HepG2 (cell line): Measurements from ENCODE around the gene MSTO1. TPM values are rescaled to one million over a fixed set of nuclear protein-coding genes. Genes with fewer than 3 reads are reported as not detected.

Source experiments
- ATAC-seq: fragments of 200-7000 bp; cut with Tn5 transposase; 3 replicates; pipeline ENCODE4 v1.9.1; 2020; ENCODE audit warnings: mild to moderate bottlenecking, moderate library complexity
- BruUV-seq: library from RNA; stranded (reverse); fragments of 400-500 nt; replicated peaks from 2 replicates; lab custom pipeline; 2021; lab: Mats Ljungman, UMichigan
- CTCF ChIA-PET: fragments of 300-600 bp; formaldehyde crosslinking; extraction: SDS; loops from one replicate; lab custom pipeline; 2021; ENCODE audit warnings: low total read pairs, inconsistent platforms, low intra/inter-chr PET ratio; lab: Yijun Ruan, JAX
- POLR2A ChIA-PET: fragments of 350-600 bp; sonication (Branson Sonifier 250); formaldehyde crosslinking; loops from one replicate; lab custom pipeline; 2020; ENCODE audit warnings: antibody characterized with exemption, inconsistent platforms; lab: Yijun Ruan, JAX
- DNase-seq: peaks from one replicate; pipeline ENCODE4 v3.0.0-alpha.2; 2015; ENCODE audit warnings: low spot score
- FAIRE-seq: peaks from 3 replicates; lab custom pipeline; 2011; peaks lifted over from hg19 to GRCh38; lab: Jason Lieb, UNC
- H2AFZ ChIP-seq: one replicate; pipeline ENCODE4 v1.6.1; 2011; ENCODE audit warnings: low read length, inconsistent platforms
- H3K27ac ChIP-seq: fragments of 300-600 bp; 3 replicates; pipeline ENCODE4 v1.8.0; 2011; ENCODE audit warnings: mixed run types, mild to moderate bottlenecking, mixed read lengths, low read length, inconsistent platforms; ENCODE audit not compliant: insufficient read depth; ENCODE audit errors: extremely low read length
- H3K27me3 ChIP-seq, 2 experiments: fragments of 200-600 bp in 1 of 2; 2 replicates in 1 of 2; 3 replicates in 1 of 2; pipeline versions ENCODE4 v1.6.0 to v1.8.0; 2011; ENCODE audit warnings: low read length in 2 of 2, mild to moderate bottlenecking in 2 of 2, moderate library complexity in 2 of 2, inconsistent platforms in 1 of 2; ENCODE audit not compliant: insufficient read depth in 2 of 2, control insufficient read depth in 1 of 2
- H3K36me3 ChIP-seq, 2 experiments: fragments of 200-600 bp in 1 of 2; replicated peaks in 1 of 2; 2 replicates in 1 of 2; 3 replicates in 1 of 2; pipeline versions ENCODE4 v1.5.1 to v1.8.0; 2011; ENCODE audit warnings: low read length in 2 of 2, inconsistent platforms in 1 of 2; ENCODE audit not compliant: insufficient read depth in 2 of 2, control insufficient read depth in 1 of 2
- H3K4me1 ChIP-seq: 2 replicates; pipeline ENCODE4 v1.5.1; 2012; ENCODE audit warnings: low read length, inconsistent platforms; ENCODE audit not compliant: insufficient read depth
- H3K4me2 ChIP-seq: 2 replicates; pipeline ENCODE4 v1.6.0; 2011; ENCODE audit warnings: low read depth, low read length, inconsistent platforms
- H3K4me3 ChIP-seq, 3 experiments: fragments of 200-600 bp in 1 of 3; sonication (generic), shearing (Covaris generic) in 1 of 3; replicated peaks in 1 of 3; 2 replicates each; pipeline ENCODE4 v1.5.1; 2011 to 2016; ENCODE audit warnings: low read length in 3 of 3, inconsistent platforms in 2 of 3, low read depth in 2 of 3, mild to moderate bottlenecking in 2 of 3, control low read depth in 1 of 3, mixed read lengths in 1 of 3; ENCODE audit not compliant: insufficient read depth in 1 of 3
- H3K79me2 ChIP-seq: one replicate; pipeline ENCODE4 v1.6.1; 2011; ENCODE audit warnings: low read length, inconsistent platforms; ENCODE audit not compliant: insufficient read depth
- H3K9ac ChIP-seq: 2 replicates; pipeline ENCODE4 v1.6.0; 2011; ENCODE audit warnings: mild to moderate bottlenecking, low read depth, low read length, inconsistent platforms; ENCODE audit not compliant: insufficient read depth
- H3K9me3 ChIP-seq: 2 replicates; pipeline ENCODE4 v1.5.1; 2012; ENCODE audit warnings: mild to moderate bottlenecking, low read length
- H4K20me1 ChIP-seq: 2 replicates; pipeline ENCODE4 v1.6.0; 2011; ENCODE audit warnings: inconsistent platforms, mild to moderate bottlenecking, low read length, moderate library complexity; ENCODE audit not compliant: insufficient read depth
- IRF9 ChIP-seq: sonication (generic); formaldehyde crosslinking; IDR thresholded peaks from 2 replicates; pipeline ENCODE4 v1.8.0; 2022; ENCODE audit warnings: missing genetic modification reagents, mild to moderate bottlenecking, borderline replicate concordance
- NR3C1 ChIP-seq: sonication (generic); formaldehyde crosslinking; IDR thresholded peaks from 2 replicates; pipeline ENCODE4 v1.4.0; 2020; ENCODE audit warnings: missing genetic modification reagents
- PPARG ChIP-seq: conservative IDR thresholded peaks from 2 replicates; pipeline ENCODE4 v1.6.1; 2016; ENCODE audit warnings: missing biosample characterization, missing genetic modification reagents
- TCF12 ChIP-seq, 2 experiments: fragments of 450-650 bp in 1 of 2; sonication (generic) in 1 of 2; formaldehyde crosslinking in 1 of 2; IDR thresholded peaks; 2 replicates each; pipeline versions ENCODE4 v1.6.1 to v1.8.0; 2017 to 2022; ENCODE audit warnings: antibody characterized with exemption in 1 of 2, mild to moderate bottlenecking in 1 of 2, missing genetic modification reagents in 1 of 2, moderate library complexity in 1 of 2
- ZNF816 ChIP-seq: sonication (generic); formaldehyde crosslinking; IDR thresholded peaks from 2 replicates; pipeline ENCODE4 v1.8.0; 2022; ENCODE audit warnings: missing genetic modification reagents, mild to moderate bottlenecking, borderline replicate concordance
- WGBS: methylation state at CpG from one replicate; pipeline ENCODE4 v1.1.6; 2017; ENCODE audit warnings: low lambda C conversion rate; 5-methylcytosine and 5-hydroxymethylcytosine counted together
- in situ Hi-C: cut with HindIII; loops from 2 replicates; pipeline ENCODE4 v1.10.0; 2017; ENCODE audit warnings: low pct_unique_long_range_greater_than_20kb; ENCODE audit not compliant: extremely low pct_ligation_motif_present
- intact Hi-C: fragments of 100-400 bp; cut with micrococcal nuclease; formaldehyde crosslinking; loops from one replicate; pipeline ENCODE4 v1.10.0; 2022; ENCODE audit not compliant: unreplicated experiment
- polyA plus RNA-seq, 8 experiments: library from polyadenylated mRNA; depleted of rRNA in 3 of 8; stranded (reverse) in 7 of 8; unstranded in 1 of 8; fragments of >200 nt; fragmentation: Illumina TruSeq in 4 of 8; extraction: Trizol in 4 of 8; gene quantifications; 2 replicates each; pipeline versions ENCODE4 v1.2.1 to v1.2.3, GENCODE V29; 2011 to 2016; ENCODE audit warnings: low read depth in 4 of 8, missing spikeins in 1 of 8, mixed read lengths in 1 of 8; ENCODE audit not compliant: insufficient read depth in 1 of 8
- total RNA-seq, 5 experiments: library from RNA; depleted of rRNA; stranded (reverse); fragments of >200 nt; fragmentation: Illumina TruSeq; extraction: Trizol; gene quantifications; 2 replicates each; pipeline ENCODE4 v1.2.3, GENCODE V29; 2016; ENCODE audit warnings: low read depth in 1 of 5
- TF ChIP-seq, protein P1 (sequence below): sonication (generic); formaldehyde crosslinking; IDR thresholded peaks from 2 replicates; pipeline ENCODE4 v1.8.0; 2022; ENCODE audit warnings: missing genetic modification reagents, mild to moderate bottlenecking, inconsistent platforms, borderline replicate concordance

Gene MSTO1
- total and polyA plus RNA-seq, 2 of the 13 experiments (the other 11 are each of a cell fraction or from before 2014, with no cell fraction given), result 19.1 to 25.3 TPM

GRCh38 chr1:155570593-155570990, 39.4 kb upstream of the MSTO1 start:
- Histone ChIP-seq H3K4me2 (no peak overlapping the region), H4K20me1 (peaks cover 2% of the 10 kb centered on the region; the same call in 1 of the 2 replicates), H3K4me1 (no peaks in the 10 kb centered on the region; the same call in 1 of the 2 replicates), H3K36me3 (peaks cover 0 to 8% of the 10 kb centered on the region in 2 experiments; a peak in 1 of 5 replicates), H3K79me2 (peaks cover 12% of the 10 kb centered on the region), H3K9ac (no peak overlapping the region), H3K27me3 (no peaks in the 10 kb centered on the region), H2AFZ (no peak overlapping the region), H3K9me3 (no peaks in the 10 kb centered on the region), H3K4me3 (no peak overlapping the region), H3K27ac (no peak overlapping the region)
- ATAC-seq (no peak), DNase-seq (no peak), FAIRE-seq (no peak)
- in situ Hi-C loops, result no loop called here
- TF ChIP-seq TCF12 (IDR thresholded peaks at IDR 0.05), result no peak
- no peak for TF ChIP-seq TCF12 (CRISPR knock-in tag; IDR thresholded peaks at IDR 0.05)
- no peak for TF ChIP-seq ZNF816
- no peak for TF ChIP-seq IRF9 (CRISPR knock-in tag)
- no peak for TF ChIP-seq NR3C1 (CRISPR knock-in tag)
- TF ChIP-seq, protein P1, sequence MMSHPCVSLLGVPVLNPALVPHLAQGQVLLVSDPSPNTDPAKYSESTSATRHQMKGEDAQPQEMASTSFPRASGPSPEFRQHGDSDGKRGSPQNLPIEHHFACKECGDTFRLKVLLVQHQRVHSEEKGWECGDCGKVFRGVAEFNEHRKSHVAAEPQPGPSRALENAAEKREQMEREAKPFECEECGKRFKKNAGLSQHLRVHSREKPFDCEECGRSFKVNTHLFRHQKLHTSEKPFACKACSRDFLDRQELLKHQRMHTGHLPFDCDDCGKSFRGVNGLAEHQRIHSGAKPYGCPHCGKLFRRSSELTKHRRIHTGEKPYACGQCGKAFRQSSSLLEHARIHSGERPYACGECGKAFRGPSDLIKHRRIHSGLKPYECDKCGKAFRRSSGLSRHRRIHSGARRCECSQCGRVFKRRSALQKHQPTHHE (CRISPR knock-in tag), result no peak
- TF ChIP-seq PPARG, result no peak
- ChIA-PET POLR2A (interaction anchor here (1.4 kb wide), 1 partner anchor 8 kb away, joined by 3 read pairs; the partner anchor contains the start of gene ASH1L), CTCF (no interaction called here)
- intact Hi-C loops, result no loop called here
- WGBS, result 94% methylated on average over 4 of the region's 4 CpGs
- no TSS peak for BruUV-seq
